GF-D8 (cell line): ENCODE results near the gene SOWAHA.
"Not testable (repeated sequence)": the region's sequence is repeated elsewhere in the genome, so short reads cannot be mapped to it uniquely, and the experiment has no call there.

Experiments
- DNase-seq: peaks from one replicate; lab custom pipeline; 2025; lab: John Stamatoyannopoulos, UW

Gene SOWAHA

GRCh38 chr5:132777209-132778069, 35.7 kb upstream of the SOWAHA start, which contains the start of gene SEPTIN8:
Gene SEPTIN8, minus strand, starts transcription at chr5:132777239. Its CDS starts 102 bp downstream, at chr5:132777137.
- no peak for DNase-seq

- no peak for DNase-seq
Measured at GRCh38 chr5:132778129-132778528, 35.0 kb upstream of the SOWAHA start.

GRCh38 chr5:132778856-132779255, 34.2 kb upstream of the SOWAHA start:
- DNase-seq: no peak

GRCh38 chr5:132779961-132780360, 33.1 kb upstream of the SOWAHA start:
- DNase-seq: no peak

GRCh38 chr5:132780577-132780976, 32.5 kb upstream of the SOWAHA start:
- no peak for DNase-seq

GRCh38 chr5:132781029-132781428, 32.1 kb upstream of the SOWAHA start:
- no peak for DNase-seq

- DNase-seq: no peak
Measured at GRCh38 chr5:132782101-132782500, 31.0 kb upstream of the SOWAHA start.

GRCh38 chr5:132785365-132785764, 27.7 kb upstream of the SOWAHA start:
- DNase-seq: no peak

GRCh38 chr5:132785864-132786263, 27.2 kb upstream of the SOWAHA start:
- DNase-seq: no peak

- no peak for DNase-seq
Measured at GRCh38 chr5:132787076-132787475, 26.0 kb upstream of the SOWAHA start.

GRCh38 chr5:132788508-132788907, 24.6 kb upstream of the SOWAHA start:
- DNase-seq: no peak

- no peak for DNase-seq
Measured at GRCh38 chr5:132788990-132789886, 23.9 kb upstream of the SOWAHA start.

- no peak for DNase-seq
Measured at GRCh38 chr5:132790201-132790865, 22.8 kb upstream of the SOWAHA start.

GRCh38 chr5:132791026-132791425, 22.1 kb upstream of the SOWAHA start:
- no peak for DNase-seq

GRCh38 chr5:132797651-132798050, 15.5 kb upstream of the SOWAHA start:
- no peak for DNase-seq

GRCh38 chr5:132799392-132799791, 13.7 kb upstream of the SOWAHA start:
- no peak for DNase-seq

- no peak for DNase-seq
Measured at GRCh38 chr5:132800545-132800944, 12.6 kb upstream of the SOWAHA start.

- no peak for DNase-seq
Measured at GRCh38 chr5:132802044-132802684, 10.9 kb upstream of the SOWAHA start.

- not testable (repeated sequence) for DNase-seq
Measured at GRCh38 chr5:132802685-132803066, 10.4 kb upstream of the SOWAHA start.

- not testable (repeated sequence) for DNase-seq
Measured at GRCh38 chr5:132804219-132804618, 8.9 kb upstream of the SOWAHA start.

GRCh38 chr5:132805872-132806271, 7.2 kb upstream of the SOWAHA start:
- DNase-seq: not testable (repeated sequence)

- DNase-seq: not testable (repeated sequence)
Measured at GRCh38 chr5:132806804-132807162, 6.3 kb upstream of the SOWAHA start.
